Stimulated activated CD8-positive, alpha-beta memory T cell treated with anti-CD3 and anti-CD28 coated beads, Interleukin-4, amount 100 ng/mL, for 1 hour (primary cell): Measurements from ENCODE around the gene GABBR2.
"Not testable (repeated sequence)": the region's sequence is repeated elsewhere in the genome, so short reads cannot be mapped to it uniquely, and the experiment has no call there.

ENCODE experiments used
- DNase-seq, 2 donors: peaks; one replicate each; pipeline ENCODE4 v3.0.0-alpha.2; 2020; ENCODE audit warnings: low read depth in 2 of 2, low spot score in 1 of 2

Gene GABBR2

DNA sequence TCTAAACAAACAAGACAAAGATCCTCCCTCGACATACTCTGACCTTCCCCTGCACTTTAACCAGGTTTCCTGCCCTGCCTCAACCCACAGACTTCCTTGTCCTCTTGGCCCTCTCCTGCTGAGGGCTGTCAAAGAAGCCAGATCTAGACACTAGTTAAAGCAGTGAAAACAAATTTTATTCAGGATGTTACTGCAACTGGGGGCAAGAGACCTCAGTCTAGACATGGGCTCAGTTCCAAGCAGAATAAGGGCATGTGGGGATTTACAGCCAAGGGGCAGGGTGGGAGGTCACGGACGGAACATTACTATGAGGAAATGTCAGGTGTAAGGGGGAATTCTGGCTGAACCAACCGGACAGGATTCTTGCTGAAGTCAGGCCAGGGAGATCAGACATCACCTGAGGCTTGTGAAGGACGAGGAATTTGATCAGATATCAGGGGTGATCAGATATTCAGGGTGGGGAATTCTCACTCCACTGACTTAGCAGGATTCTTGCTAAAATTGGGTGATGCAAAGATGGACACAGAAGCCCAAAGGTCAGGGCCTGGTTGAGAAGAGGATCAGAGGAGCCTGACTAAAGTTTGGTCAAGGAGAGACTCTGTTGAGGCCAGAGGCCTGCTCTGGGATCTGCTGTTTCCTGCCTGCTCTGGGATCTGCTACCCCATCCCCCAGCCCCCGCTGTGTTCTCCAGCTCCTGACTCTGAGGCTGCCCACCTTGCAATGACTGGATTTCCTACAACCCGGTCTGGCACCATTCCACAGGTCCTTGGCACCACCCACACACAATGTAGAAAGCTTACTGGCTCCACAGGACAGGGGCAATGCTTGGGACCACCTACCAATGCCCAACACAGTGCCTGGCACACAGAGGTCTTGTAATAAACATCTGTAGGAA, 21.5 kb downstream of the GABBR2 start:
- DNase-seq = no peak

DNA sequence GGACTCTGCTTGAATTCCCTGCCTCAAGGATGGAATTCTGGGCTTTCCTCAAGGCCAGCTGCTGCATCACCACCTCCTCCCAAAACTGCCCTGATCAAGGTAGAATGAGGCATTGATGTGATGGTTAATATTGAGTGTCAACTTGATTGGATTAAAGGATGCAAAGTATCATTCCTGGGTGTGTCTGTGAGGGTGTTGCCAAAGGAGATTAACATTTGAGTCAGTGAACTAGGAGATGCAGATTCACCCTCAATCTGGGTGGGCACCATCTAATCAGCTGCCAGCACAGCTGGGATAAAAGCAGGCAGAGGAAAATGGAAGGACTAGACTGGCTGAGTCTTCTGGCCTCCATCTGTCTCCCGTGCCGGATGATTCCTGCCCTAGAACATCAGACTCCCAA, 23.9 kb downstream of the GABBR2 start:
- not testable (repeated sequence) for DNase-seq

DNA sequence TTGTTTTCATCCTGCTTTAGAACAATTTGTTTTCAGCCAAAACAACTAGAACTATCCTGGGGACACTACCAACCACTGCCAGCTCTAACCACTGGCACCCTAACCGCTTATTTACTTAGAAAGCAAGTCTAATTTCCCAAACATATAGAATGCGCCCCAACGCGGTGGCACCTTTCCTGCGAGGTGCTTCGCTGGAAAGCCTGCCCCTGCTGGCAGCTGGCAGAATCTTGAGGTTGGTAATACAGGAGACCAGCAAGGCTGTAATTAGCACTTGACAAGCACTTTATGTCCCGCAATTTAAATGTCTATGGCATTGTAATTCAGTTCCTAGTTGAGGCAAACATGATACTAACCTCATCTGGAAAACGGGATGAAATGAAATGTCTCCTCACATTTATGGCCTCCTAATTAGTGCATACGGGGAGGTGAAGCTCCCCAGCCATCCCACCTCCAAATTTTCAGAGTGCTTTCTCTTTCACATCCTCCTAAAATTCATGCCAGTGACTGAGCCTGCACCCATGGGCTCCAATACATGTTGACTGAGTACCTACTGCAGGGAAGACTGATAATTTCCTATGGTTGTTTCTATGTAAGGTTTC, 30.4 kb downstream of the GABBR2 start:
- DNase-seq = no peak

DNA sequence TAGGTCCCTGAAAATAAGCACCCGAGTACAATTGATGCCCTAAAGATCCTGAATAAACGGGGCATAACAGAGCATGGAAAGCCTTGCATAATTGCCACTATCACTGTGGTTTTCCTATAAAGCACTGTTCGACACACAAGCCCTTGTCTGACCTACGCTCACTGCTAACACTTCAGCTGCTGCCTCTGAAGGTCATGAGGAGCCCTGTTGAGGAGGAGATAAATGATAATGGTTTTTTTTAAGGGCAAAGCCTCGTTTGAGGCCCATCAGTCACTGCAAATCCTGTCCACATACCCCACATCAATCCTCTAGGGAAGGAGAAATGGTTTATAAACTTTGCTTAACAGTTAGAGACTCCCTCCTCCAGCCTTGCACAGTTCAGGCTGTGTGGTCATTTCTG, 35.1 kb downstream of the GABBR2 start:
- DNase-seq = no peak

DNA sequence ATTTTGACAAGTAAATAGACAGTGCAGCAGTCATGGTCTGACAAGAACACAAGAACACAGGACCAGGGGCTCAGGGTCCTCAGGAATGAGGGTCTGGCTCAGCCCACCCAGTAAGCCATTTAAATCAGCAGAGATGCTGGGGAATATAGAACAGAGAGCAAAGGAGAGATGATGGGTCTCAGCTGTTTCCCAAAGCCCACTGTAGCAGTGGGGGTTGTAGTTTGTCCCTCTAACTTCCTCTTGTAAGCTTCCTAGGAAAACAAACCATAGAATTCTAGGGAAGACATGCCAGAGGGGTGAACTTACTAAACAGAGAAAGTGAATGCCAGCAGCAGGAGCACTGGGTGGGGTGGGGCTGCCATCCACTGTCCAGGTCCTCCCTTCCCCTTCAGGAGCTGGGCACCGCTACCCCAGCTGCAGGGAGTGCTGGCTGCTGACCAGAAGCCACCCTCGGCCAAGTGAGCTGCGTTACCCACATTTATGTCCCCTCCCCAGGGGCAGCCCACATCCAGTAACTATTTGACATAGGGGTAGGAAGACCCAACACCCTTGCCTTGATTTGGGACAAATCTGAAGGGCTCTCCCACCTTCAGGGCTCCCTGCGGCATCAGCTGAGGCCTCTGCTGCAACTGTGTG, 41.6 kb downstream of the GABBR2 start:
- no peak for DNase-seq

DNA sequence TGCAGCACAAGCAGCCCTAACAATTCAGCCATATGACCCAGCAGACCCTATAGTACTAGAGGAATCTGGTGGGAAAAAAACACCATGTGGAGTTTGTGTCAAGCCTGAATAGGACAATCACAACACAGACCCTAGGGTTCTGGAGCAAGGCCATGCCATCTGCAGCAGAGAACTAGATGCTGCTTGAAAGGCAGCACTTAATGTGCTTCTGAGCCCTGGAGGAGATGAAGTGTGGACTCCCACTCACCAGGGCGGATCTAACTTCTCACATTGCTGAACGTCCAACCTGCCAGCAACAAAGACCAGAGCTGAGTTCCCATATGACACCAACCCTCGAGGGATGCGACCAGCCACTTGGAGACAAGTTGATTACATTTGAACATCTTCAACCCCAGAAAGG, 43.2 kb downstream of the GABBR2 start:
- no peak for DNase-seq

DNA sequence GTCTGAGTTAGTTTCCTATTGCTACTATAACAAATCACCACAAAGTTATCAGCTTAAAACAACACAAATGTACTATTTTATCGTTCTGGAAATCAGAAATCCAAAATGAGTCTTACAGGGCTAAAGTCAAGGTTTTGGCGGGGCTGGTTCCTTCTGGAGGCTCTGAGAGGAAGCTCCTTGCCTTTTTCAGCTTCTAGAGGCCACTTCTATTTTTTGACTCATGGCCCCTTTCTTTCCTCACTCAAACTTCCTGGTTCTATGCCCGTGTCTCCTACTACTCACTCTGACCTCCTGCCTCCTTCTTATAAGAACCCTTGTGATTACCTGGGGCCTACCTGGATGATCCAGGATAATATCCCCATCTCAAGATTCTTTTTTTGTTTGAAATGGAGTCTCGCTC, 48.2 kb downstream of the GABBR2 start:
- DNase-seq = no peak

DNA sequence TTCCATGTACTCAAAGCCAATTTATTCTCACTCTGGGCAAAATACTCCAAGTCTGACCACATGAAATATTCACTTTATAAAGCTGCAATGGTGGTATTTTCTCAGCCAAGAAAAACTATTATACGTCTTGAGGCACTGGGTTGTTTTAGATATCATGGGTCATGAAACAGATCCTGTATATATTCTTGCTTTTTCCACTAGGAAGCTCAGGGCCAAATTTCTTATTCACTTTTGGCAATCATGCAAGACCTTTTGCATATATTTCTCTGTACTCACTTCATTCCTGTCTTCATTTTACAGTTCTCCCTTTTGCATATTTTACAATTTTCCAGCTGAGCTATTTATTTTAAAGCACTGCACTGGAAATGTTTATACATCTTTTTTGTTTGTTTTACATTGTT, 49.8 kb downstream of the GABBR2 start:
- DNase-seq = no peak

DNA sequence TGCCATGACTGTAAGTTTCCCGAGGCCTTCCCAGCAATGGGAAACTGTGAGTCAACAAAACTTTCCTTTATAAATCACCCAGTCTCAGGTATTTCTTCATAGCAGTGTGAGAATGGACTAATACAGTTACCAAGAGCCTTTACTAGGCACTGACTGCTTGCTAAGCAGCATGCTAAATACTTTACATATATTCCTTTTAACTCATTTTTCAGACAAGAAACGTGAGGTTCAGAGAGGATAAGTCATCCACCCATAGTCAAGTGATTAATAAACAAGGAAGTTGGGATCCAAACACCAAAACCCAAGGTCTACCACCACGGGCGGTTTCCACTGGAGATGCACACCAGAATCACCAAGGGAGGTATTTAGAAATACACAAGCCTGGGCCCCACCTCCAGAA, 50.8 kb downstream of the GABBR2 start:
- no peak for DNase-seq

DNA sequence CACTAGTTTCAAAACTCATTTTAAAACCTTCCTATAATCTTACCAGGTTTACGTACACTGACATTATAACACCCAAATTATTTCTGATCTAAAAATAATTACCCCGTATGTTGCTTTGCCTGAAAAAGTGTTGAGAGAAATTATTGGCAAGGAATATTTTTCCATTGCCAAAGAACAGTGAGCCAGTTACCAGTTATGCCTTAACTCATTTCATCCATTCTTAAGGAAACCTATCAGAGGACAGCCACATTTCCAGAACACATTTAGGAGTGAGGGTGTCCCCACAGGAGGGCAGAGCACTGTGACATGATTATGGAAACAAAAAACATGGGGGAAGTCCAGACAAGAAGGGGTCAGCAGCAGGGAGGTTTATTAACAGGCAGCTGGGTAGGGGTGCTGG, 52.2 kb downstream of the GABBR2 start:
- DNase-seq = no peak

DNA sequence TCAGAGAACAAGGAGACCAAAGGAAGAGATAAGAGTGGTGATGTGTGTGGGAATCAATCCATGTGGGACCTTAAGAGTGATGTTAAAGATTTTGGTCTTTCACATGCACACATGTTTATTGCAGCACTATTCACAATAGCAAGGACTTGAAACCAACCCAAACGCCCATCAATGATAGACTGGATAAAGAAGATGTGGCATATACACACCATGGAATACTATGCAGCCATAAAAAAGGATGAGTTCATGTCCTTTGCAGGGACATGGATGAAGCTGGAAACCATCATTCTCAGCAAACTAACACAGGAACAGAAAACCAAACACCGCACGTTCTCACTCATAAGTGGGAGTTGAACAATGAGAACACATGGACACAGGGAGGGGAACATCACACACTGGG, 53.3 kb downstream of the GABBR2 start:
- DNase-seq = not testable (repeated sequence)

DNA sequence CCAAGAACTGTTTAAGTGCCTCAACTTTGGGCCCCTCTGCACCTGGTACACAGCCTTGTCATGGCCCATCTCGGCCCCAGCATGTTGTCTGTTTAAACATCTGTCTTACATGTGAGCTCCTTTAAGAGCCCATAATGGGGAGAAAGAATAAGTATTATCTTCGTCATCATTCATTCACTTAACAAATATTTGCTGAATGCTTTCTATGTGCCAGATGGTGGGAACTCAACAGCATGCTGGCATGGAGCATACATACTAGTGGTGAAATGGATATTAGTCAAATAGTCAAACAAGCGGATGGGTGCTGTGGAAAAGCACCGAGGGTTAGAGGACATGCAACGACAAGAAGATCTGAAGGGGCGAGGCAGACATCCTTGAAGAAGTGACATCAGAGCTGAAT, 54.5 kb downstream of the GABBR2 start:
- no peak for DNase-seq

DNA sequence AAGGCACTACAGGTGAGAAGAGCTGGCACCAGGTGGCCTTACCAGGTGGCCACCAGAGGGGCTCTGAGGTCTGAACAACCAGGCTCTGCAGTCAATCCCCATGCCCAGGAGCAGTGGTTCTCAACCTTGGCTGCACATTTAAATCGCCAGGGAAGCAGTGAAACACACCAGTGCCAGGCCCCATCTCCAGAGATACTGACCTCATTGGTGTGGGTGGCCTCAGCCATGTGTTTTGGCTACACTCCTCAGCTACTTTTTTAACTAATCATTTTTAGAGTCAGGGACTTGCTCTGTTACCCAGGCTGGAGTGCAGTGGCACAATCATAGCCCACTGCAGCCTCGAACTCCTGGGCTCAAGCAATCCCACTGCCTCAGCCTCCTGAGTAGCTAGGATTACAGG, 56.0 kb downstream of the GABBR2 start:
- no peak for DNase-seq

DNA sequence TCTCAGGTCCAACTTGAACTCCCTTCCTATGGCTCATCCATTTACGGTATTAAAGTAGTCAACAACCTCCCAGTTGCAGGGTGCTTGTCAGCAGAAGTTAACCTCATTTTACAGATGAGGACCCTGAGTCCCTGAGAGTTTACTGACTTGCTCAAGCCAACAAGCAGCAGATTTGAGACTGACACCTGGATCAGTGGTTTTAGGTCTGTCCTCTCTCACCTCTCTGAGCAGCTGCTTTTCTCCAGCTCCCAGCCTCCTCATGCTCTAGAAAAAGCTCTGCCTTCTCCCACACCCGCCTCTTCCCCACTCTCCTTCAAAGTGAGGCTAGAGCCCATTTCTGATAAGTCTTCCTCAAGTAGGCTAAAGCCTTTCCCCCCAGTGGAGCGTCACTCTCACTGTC, 56.4 kb downstream of the GABBR2 start:
- DNase-seq = no peak

DNA sequence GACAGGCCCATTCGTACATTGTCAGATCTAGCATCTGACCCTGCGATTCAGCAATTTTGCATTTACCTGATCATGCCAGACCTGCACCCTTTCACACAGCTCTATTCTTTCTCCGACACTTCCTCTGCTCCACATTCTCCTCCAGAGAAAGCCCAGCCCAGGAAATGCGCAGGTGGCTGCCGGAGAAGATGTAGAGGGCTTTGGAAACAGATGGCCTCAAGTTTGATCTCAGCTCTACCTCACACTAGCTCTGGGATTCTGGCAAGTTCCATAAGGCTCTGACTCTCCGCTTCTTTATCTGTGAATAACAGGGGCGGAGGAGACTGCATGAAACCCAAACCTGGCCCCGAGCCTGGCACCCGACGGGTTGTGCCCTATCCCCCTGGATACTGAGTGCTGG, 61.5 kb downstream of the GABBR2 start:
- no peak for DNase-seq

DNA sequence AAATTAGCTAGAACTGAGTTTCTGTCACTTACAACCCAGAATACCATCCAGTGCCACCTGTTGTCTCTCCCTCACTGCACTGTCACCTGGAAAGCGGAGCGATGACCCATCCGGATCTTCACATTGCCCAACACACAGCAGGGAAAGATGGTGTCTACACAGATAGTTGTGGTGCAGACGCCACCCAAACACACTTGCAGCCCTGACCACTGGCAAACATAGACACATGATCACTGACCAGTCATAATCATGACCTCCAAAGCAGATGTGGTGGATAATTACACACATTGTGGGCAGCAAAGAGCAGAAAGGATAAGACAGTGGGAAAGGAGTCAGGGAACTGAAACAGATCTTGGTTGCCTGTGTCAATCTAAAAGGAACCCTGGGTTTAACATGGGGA, 64.7 kb downstream of the GABBR2 start:
- DNase-seq = no peak

DNA sequence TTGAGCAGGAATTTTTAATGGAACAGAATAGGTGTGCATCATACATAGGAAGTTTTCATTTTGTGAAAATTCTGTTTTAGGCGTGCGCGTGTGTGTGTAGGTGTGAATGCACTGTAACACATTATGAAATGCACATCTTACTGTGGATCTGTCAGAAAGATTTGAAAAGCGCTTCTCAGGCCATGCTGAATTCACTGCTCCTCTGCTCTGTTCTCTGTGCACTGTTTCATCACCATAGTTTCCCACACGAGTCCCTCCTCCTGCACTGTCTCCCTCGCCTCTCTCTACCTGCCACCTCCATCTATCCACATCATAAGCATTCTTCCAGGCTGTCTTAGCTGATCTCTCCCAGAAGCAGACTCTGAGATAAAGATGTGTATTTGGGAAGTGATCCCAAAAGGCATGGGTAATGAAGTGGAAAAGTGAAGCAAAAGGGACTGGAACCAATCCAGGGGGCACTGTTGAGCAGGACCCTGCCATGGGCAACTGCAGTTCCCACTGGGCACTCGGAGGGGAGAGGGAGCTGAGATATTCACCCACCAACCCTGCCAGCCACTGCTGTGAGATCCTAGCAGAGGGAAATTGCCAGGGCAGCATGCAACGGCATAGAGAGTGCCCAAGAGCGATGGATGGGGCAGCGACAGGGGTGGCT, 65.9 kb downstream of the GABBR2 start:
- DNase-seq = no peak

DNA sequence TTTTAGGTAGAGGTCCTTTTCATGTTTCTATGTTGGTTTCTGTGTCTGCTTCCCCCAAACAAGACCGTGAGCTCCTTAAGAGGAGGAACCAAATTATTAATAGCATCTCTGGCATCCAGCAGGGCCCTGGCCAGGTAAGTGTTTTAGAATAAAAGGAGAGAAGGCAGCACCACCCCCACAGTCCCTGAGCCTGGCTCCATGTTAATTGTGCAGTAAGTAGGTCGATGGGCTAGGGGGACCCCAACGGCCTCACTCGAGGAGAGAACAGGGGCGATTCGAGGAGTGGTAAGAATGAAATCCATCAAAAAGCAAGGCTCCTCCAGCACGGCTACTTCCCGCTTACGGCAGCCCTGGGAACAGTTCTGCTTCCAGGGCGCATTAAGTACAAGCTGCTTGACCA, 67.0 kb downstream of the GABBR2 start:
- no peak for DNase-seq

DNA sequence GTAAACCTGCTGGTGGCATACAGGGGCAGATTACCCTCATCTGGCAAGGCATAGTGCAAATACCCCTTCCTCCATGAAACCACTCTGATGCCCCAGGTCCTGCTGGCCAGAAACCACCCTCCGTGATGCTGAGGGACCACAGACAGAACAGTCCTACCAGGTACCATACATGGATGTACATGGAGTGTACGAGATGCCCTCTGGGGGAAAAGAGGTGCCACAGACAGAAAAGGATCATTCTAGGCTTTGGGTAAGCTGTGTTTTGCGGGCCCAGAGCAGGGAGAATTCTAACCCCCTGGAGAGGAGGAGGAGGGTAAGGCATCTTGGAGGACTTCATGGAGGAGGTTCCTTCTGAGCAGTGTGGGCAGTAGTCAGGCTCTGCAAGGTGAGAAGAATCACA, 68.3 kb downstream of the GABBR2 start:
- DNase-seq = no peak

DNA sequence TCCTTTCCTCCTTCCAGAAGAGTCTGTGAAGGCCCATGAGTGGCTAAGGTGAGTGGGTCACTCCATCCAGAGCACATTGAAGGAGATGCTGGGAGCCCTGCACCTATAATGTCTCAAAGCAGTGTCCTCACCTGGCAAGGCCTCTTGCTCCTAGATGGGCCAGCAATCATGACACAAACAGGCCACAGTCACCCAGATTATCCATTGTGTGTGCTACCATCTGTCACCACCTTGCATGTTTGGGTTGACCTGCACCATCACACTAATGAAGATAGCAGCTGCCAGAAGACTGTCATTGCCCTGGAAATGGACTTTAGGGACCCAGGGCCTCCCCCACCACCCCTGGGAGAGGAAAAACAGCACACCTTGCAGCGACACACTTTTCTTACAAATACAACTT, 69.6 kb downstream of the GABBR2 start:
- no peak for DNase-seq

DNA sequence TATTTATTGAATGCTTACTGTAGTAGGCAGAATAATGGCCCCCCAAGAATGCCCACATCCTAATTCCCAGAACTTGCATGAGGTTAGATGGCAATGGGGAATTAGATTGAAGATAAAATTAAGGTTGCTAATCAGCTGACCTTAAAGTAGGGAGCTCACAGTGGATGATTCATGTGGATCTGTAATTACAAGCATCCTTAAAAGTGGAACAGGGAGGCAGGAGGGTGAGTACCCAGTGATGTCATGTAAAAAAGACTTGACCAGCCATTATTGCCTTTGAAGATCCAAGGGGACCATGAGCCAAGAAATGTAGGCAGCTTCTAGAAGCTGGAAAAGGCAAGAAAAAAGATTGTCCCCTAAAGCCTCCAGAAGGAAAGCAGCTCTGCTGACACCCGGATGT, 71.4 kb downstream of the GABBR2 start:
- DNase-seq = no peak

DNA sequence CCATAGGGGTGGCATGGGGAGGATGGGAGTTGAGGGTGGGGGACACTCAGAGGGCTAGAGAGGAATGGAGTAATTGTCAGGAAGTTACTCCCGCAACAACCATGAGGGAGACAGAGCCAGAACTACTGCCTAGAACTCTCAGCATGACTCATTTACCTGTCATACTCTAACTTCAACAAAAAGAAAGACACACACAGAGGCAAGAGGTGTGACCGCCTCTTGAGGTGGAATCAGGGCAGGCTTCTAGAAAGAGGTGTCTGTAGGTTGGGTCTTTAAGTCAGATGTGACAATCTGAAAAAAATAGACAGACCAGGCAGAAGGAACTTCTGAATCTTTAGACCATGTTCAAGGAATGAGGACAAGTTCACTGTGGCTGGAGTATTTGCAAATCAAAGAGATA, 73.4 kb downstream of the GABBR2 start:
- no peak for DNase-seq
